ENCODE results near the gene AOAH. TPM values are rescaled to one million over a fixed set of nuclear protein-coding genes. Genes with fewer than 3 reads are reported as not detected.

AOAH gene
- total and polyA plus RNA-seq, 9 of the 15 experiments (the other 6 are each of a cell fraction or from before 2014, with no cell fraction given) = not detected

DNA sequence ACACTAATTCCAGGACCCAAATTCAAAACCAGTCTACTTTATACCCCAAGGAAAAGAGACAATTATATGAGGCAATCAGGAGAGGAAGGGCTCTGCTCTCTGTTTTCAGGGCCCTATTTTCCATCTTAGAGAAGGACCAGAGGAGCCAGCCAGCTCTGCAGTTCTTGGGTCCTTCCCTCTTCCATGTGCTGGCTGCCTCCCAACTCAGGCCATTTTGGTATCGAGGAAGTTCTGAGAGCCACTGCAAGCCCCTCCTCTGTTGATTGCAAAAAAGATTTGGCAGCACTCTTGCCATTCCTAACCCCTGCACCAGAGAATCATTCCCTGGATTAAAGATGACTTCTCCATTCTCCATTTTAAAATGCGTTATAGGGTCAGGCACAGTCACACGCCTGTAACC lies 151.2 kb downstream of the AOAH start:
- TF ChIP-seq, protein P1, sequence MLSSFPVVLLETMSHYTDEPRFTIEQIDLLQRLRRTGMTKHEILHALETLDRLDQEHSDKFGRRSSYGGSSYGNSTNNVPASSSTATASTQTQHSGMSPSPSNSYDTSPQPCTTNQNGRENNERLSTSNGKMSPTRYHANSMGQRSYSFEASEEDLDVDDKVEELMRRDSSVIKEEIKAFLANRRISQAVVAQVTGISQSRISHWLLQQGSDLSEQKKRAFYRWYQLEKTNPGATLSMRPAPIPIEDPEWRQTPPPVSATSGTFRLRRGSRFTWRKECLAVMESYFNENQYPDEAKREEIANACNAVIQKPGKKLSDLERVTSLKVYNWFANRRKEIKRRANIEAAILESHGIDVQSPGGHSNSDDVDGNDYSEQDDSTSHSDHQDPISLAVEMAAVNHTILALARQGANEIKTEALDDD (IDR thresholded peaks at IDR 0.05) = no peak
- TF ChIP-seq FOXK1 (CRISPR knock-in tag; IDR thresholded peaks at IDR 0.05; ENCODE audit: borderline replicate concordance) (no peak), ZNF445 (CRISPR knock-in tag; IDR thresholded peaks at IDR 0.05; ENCODE audit: low read depth) (no peak), SIX5 (IDR thresholded peaks at IDR 0.05; ENCODE audit: borderline replicate concordance in 1 of 2, insufficient read depth in 1 of 2, low read depth in 1 of 2, low read length in 2 of 2) (no peak), DNMT1 (IDR thresholded peaks at IDR 0.05) (no peak), RBM34 (IDR thresholded peaks at IDR 0.05; ENCODE audit: borderline replicate concordance, insufficient read depth, low read length) (no peak), BCL6 (CRISPR knock-in tag; IDR thresholded peaks at IDR 0.05) (no peak)
- TF ChIP-seq, protein P2, sequence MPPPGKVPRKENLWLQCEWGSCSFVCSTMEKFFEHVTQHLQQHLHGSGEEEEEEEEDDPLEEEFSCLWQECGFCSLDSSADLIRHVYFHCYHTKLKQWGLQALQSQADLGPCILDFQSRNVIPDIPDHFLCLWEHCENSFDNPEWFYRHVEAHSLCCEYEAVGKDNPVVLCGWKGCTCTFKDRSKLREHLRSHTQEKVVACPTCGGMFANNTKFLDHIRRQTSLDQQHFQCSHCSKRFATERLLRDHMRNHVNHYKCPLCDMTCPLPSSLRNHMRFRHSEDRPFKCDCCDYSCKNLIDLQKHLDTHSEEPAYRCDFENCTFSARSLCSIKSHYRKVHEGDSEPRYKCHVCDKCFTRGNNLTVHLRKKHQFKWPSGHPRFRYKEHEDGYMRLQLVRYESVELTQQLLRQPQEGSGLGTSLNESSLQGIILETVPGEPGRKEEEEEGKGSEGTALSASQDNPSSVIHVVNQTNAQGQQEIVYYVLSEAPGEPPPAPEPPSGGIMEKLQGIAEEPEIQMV (tag; conservative IDR thresholded peaks at IDR 0.05; ENCODE audit: low read depth) = no peak
- TF ChIP-seq, protein P3, sequence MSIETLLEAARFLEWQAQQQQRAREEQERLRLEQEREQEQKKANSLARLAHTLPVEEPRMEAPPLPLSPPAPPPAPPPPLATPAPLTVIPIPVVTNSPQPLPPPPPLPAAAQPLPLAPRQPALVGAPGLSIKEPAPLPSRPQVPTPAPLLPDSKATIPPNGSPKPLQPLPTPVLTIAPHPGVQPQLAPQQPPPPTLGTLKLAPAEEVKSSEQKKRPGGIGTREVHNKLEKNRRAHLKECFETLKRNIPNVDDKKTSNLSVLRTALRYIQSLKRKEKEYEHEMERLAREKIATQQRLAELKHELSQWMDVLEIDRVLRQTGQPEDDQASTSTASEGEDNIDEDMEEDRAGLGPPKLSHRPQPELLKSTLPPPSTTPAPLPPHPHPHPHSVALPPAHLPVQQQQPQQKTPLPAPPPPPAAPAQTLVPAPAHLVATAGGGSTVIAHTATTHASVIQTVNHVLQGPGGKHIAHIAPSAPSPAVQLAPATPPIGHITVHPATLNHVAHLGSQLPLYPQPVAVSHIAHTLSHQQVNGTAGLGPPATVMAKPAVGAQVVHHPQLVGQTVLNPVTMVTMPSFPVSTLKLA (conservative IDR thresholded peaks at IDR 0.05) = no peak
- no peak overlapping the region for H3K27ac ChIP-seq (ENCODE audit: extremely low read depth, low read depth, low read length)
- 0% methylated on average over 3 of the region's 3 CpGs for WGBS (ENCODE audit: insufficient coverage, low coverage, missing lambda C conversion rate)
- no peaks in the 10 kb centered on the region; the same call in 1 of the 2 replicates for H3K9me3 ChIP-seq (replicated peaks; ENCODE audit: control insufficient read depth, insufficient read depth, low read depth, low read length)
- no TSS peak for BruUV-seq (replicated peaks)
- POLR2A ChIA-PET = interaction anchor here (0.5 to 1.3 kb wide), 2 partner anchors 19 to 28 kb away, joined by 3 read pairs; no protein-coding TSS in a partner anchor
- H3K79me2 ChIP-seq (ENCODE audit: control insufficient read depth, insufficient read depth, low read length) = no peaks in the 10 kb centered on the region
- H4K20me1 ChIP-seq (replicated peaks; ENCODE audit: control insufficient read depth, insufficient read depth, low read length) = no peaks in the 10 kb centered on the region
- no peak overlapping the region for H2AFZ ChIP-seq (ENCODE audit: low read depth, low read length)
- in situ Hi-C loops (cut with MboI) (no loop called here), intact Hi-C loops (cut with micrococcal nuclease) (no loop called here)
- ATAC-seq (no peak), FAIRE-seq (no peak), DNase-seq (ENCODE audit: extremely low read depth in 1 of 4, low spot score in 3 of 4) (no peak)
- H3K4me1 ChIP-seq (replicated peaks in 1 of 2; ENCODE audit: control insufficient read depth in 2 of 2, insufficient read depth in 2 of 2, low read length in 2 of 2) = no peaks in the 10 kb centered on the region
- CTCF ChIA-PET (ENCODE audit: low intra/inter-chr PET ratio) = no interaction called here
- peaks cover 4 to 8% of the 10 kb centered on the region in 2 experiments; a peak in 4 of 5 replicates for H3K27me3 ChIP-seq (ENCODE audit: control insufficient read depth in 2 of 2, insufficient read depth in 2 of 2, low read length in 2 of 2)
- no peaks in the 10 kb centered on the region for H3K36me3 ChIP-seq (ENCODE audit: control insufficient read depth, insufficient read depth, low read length)
- no peak overlapping the region for H3K4me2 ChIP-seq (ENCODE audit: insufficient read depth, low read length)
- H3K4me3 ChIP-seq = no peak overlapping the region
- H3K9me1 ChIP-seq (ENCODE audit: control insufficient read depth, insufficient read depth, low read length) = no peaks in the 10 kb centered on the region
- H3K9ac ChIP-seq (ENCODE audit: insufficient read depth in 1 of 2, low read depth in 2 of 2, low read length in 2 of 2) = no peak overlapping the region
